Measurements from ENCODE around the gene OR5D16.
"Not testable (repeated sequence)": the region's sequence is repeated elsewhere in the genome, so short reads cannot be mapped to it uniquely, and the experiment has no call there.

The OR5D16 gene

DNA sequence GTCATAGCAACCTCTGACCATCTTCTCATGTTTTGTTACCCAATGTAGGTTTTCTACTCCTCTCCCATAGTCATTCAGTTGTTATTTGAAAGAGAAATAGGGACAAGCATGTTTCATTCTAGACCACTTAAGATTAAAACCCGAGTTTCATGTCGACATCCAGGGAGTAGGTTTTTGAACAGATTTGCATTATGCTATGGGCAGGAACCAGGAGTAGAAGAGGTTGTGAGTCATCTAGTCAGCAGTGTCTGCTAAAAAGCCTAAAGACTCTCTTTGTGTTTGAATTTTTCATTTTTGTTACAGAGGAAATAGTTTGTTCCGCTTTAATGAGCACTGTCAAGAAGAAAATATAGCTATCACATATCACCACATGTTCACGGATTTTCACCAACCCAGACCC is 46.4 kb downstream of the OR5D16 start:
- H3K36me3 Mint-ChIP-seq (ENCODE audit: low read depth); H3K4me1 Mint-ChIP-seq; H3K4me3 Mint-ChIP-seq; H3K27me3 Mint-ChIP-seq; H3K27ac Mint-ChIP-seq; DNase-seq; H3K9me3 Mint-ChIP-seq; ATAC-seq: not testable (repeated sequence)

DNA sequence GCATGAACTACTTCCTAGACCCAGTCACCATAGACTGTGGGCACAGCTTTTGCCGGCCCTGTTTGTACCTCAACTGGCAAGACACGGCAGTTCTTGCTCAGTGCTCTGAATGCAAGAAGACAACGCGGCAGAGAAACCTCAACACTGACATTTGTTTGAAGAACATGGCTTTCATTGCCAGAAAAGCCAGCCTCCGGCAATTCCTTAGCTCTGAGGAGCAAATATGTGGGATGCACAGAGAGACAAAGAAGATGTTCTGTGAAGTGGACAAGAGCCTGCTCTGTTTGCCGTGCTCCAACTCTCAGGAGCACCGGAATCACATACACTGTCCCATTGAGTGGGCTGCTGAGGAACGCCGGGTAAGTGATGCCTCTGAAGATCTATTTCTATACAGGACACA is 46.9 kb downstream of the OR5D16 start:
- DNase-seq; ATAC-seq; H3K4me3 Mint-ChIP-seq; H3K27me3 Mint-ChIP-seq; H3K36me3 Mint-ChIP-seq (ENCODE audit: low read depth); H3K27ac Mint-ChIP-seq; H3K9me3 Mint-ChIP-seq; H3K4me1 Mint-ChIP-seq: not testable (repeated sequence)
